ENCODE results near the gene KLHL29. TPM values are rescaled to one million over a fixed set of nuclear protein-coding genes. Genes with fewer than 3 reads are reported as not detected.
"Not testable (repeated sequence)": the region's sequence is repeated elsewhere in the genome, so short reads cannot be mapped to it uniquely, and the experiment has no call there.

Gene KLHL29
- total RNA-seq (8.7 TPM), polyA plus RNA-seq (5.7 TPM)

- DNase-seq (ENCODE audit: extremely low spot score), result no peak
- no peaks in the 10 kb centered on the region for H3K4me1 ChIP-seq (ENCODE audit: insufficient read depth)
- WGBS, result 5% methylated on average over 91 of the region's 91 CpGs
These were observed at the start of gene KLHL29 for GRCh38 chr2:23384551-23385343. Gene KLHL29, plus strand, starts transcription at chr2:23385179. Its CDS starts 177,018 bp downstream, at chr2:23562197.

GRCh38 chr2:23335550-23335949, 49.4 kb upstream of the KLHL29 start:
- 95% methylated on average over 2 of the region's 2 CpGs for WGBS
- Histone ChIP-seq H3K4me3 (ENCODE audit: low read depth, low read length) (no peak overlapping the region), H3K4me1 (ENCODE audit: insufficient read depth) (no peaks in the 10 kb centered on the region), H3K27ac (ENCODE audit: low read depth) (no peak overlapping the region), H3K36me3 (ENCODE audit: insufficient read depth) (no peaks in the 10 kb centered on the region)
- DNase-seq (ENCODE audit: extremely low spot score), result no peak

More at GRCh38 chr2:23384551-23385343, at the start of gene KLHL29:
- Histone ChIP-seq H3K36me3 (ENCODE audit: insufficient read depth) (no peaks in the 10 kb centered on the region), H3K27ac (ENCODE audit: low read depth) (no peak within 1 kb of the TSS), H3K4me3 (ENCODE audit: low read depth, low read length) (peak within 1 kb of the TSS; percentile 76)

GRCh38 chr2:23342075-23342474, 42.9 kb upstream of the KLHL29 start:
- Histone ChIP-seq H3K4me3 (ENCODE audit: low read depth, low read length) (no peak overlapping the region), H3K27ac (ENCODE audit: low read depth) (no peak overlapping the region)
- 51% methylated on average over 3 of the region's 3 CpGs for WGBS

GRCh38 chr2:23346029-23346428, 39.0 kb upstream of the KLHL29 start:
- Histone ChIP-seq H3K27ac (ENCODE audit: low read depth) (no peak overlapping the region), H3K36me3 (ENCODE audit: insufficient read depth) (no peaks in the 10 kb centered on the region), H3K4me1 (ENCODE audit: insufficient read depth) (no peaks in the 10 kb centered on the region), H3K4me3 (ENCODE audit: low read depth, low read length) (no peak overlapping the region)
- WGBS, result 96% methylated on average over 4 of the region's 4 CpGs
- DNase-seq (ENCODE audit: extremely low spot score), result no peak

More at GRCh38 chr2:23342075-23342474, 42.9 kb upstream of the KLHL29 start:
- no peaks in the 10 kb centered on the region for H3K36me3 ChIP-seq (ENCODE audit: insufficient read depth)
- no peak for DNase-seq (ENCODE audit: extremely low spot score)
- no peaks in the 10 kb centered on the region for H3K4me1 ChIP-seq (ENCODE audit: insufficient read depth)

- Histone ChIP-seq H3K27ac (ENCODE audit: low read depth) (no peak overlapping the region), H3K36me3 (ENCODE audit: insufficient read depth) (no peaks in the 10 kb centered on the region), H3K4me3 (ENCODE audit: low read depth, low read length) (no peak overlapping the region), H3K4me1 (ENCODE audit: insufficient read depth) (no peaks in the 10 kb centered on the region)
- WGBS, result 95% methylated on average over 8 of the region's 8 CpGs
- no peak for DNase-seq (ENCODE audit: extremely low spot score)
These were observed 38.2 kb upstream of the KLHL29 start for GRCh38 chr2:23346781-23347180.

- H3K27ac ChIP-seq (ENCODE audit: low read depth), result no peak overlapping the region
- 94% methylated on average over 18 of the region's 18 CpGs for WGBS
These were observed 37.4 kb upstream of the KLHL29 start for GRCh38 chr2:23347471-23348092.

GRCh38 chr2:23348093-23348481, 36.9 kb upstream of the KLHL29 start:
- WGBS, result 95% methylated on average over 9 of the region's 10 CpGs
- not testable (repeated sequence) for H3K36me3 ChIP-seq (ENCODE audit: insufficient read depth); H3K4me1 ChIP-seq (ENCODE audit: insufficient read depth)

More at GRCh38 chr2:23347471-23348092, 37.4 kb upstream of the KLHL29 start:
- H3K4me1 ChIP-seq (ENCODE audit: insufficient read depth), result no peaks in the 10 kb centered on the region
- no peak overlapping the region for H3K4me3 ChIP-seq (ENCODE audit: low read depth, low read length)
- no peaks in the 10 kb centered on the region for H3K36me3 ChIP-seq (ENCODE audit: insufficient read depth)
- no peak for DNase-seq (ENCODE audit: extremely low spot score)

GRCh38 chr2:23349508-23349907, 35.5 kb upstream of the KLHL29 start:
- no peak overlapping the region for H3K27ac ChIP-seq (ENCODE audit: low read depth)
- no peaks in the 10 kb centered on the region for H3K36me3 ChIP-seq (ENCODE audit: insufficient read depth)
- no peaks in the 10 kb centered on the region for H3K4me1 ChIP-seq (ENCODE audit: insufficient read depth)
- 96% methylated on average over 7 of the region's 7 CpGs for WGBS
- DNase-seq (ENCODE audit: extremely low spot score), result no peak
- no peak overlapping the region for H3K4me3 ChIP-seq (ENCODE audit: low read depth, low read length)

More at GRCh38 chr2:23348093-23348481, 36.9 kb upstream of the KLHL29 start:
- not testable (repeated sequence) for H3K27ac ChIP-seq (ENCODE audit: low read depth); H3K4me3 ChIP-seq (ENCODE audit: low read depth, low read length); DNase-seq (ENCODE audit: extremely low spot score)

GRCh38 chr2:23350041-23350791, 34.8 kb upstream of the KLHL29 start:
- H3K27ac ChIP-seq (ENCODE audit: low read depth), result no peak overlapping the region
- no peaks in the 10 kb centered on the region for H3K4me1 ChIP-seq (ENCODE audit: insufficient read depth)
- H3K36me3 ChIP-seq (ENCODE audit: insufficient read depth), result no peaks in the 10 kb centered on the region
- H3K4me3 ChIP-seq (ENCODE audit: low read depth, low read length), result no peak overlapping the region
- 88% methylated on average over 16 of the region's 16 CpGs for WGBS
- DNase-seq (ENCODE audit: extremely low spot score), result no peak

- no peak overlapping the region for H3K4me3 ChIP-seq (ENCODE audit: low read depth, low read length)
- DNase-seq (ENCODE audit: extremely low spot score), result no peak
- WGBS, result 84% methylated on average over 8 of the region's 8 CpGs
- no peaks in the 10 kb centered on the region for H3K4me1 ChIP-seq (ENCODE audit: insufficient read depth)
- no peak overlapping the region for H3K27ac ChIP-seq (ENCODE audit: low read depth)
- H3K36me3 ChIP-seq (ENCODE audit: insufficient read depth), result no peaks in the 10 kb centered on the region
These were observed 34.1 kb upstream of the KLHL29 start for GRCh38 chr2:23350792-23351355.

- H3K36me3 ChIP-seq (ENCODE audit: insufficient read depth), result no peaks in the 10 kb centered on the region
- no peaks in the 10 kb centered on the region for H3K4me1 ChIP-seq (ENCODE audit: insufficient read depth)
- WGBS, result 12% methylated on average over 37 of the region's 37 CpGs
- no peak overlapping the region for H3K27ac ChIP-seq (ENCODE audit: low read depth)
- H3K4me3 ChIP-seq (ENCODE audit: low read depth, low read length), result no peak overlapping the region
- peak; percentile 80 for DNase-seq (ENCODE audit: extremely low spot score)
These were observed 33.4 kb upstream of the KLHL29 start for GRCh38 chr2:23351388-23352141.

GRCh38 chr2:23354554-23354953, 30.4 kb upstream of the KLHL29 start:
- DNase-seq (ENCODE audit: extremely low spot score), result no peak
- no peaks in the 10 kb centered on the region for H3K36me3 ChIP-seq (ENCODE audit: insufficient read depth)
- 97% methylated on average over 6 of the region's 6 CpGs for WGBS
- no peaks in the 10 kb centered on the region for H3K4me1 ChIP-seq (ENCODE audit: insufficient read depth)
- no peak overlapping the region for H3K4me3 ChIP-seq (ENCODE audit: low read depth, low read length)
- H3K27ac ChIP-seq (ENCODE audit: low read depth), result no peak overlapping the region

- Histone ChIP-seq H3K27ac (ENCODE audit: low read depth) (no peak overlapping the region), H3K4me3 (ENCODE audit: low read depth, low read length) (no peak overlapping the region), H3K36me3 (ENCODE audit: insufficient read depth) (no peaks in the 10 kb centered on the region), H3K4me1 (ENCODE audit: insufficient read depth) (no peaks in the 10 kb centered on the region)
- 81% methylated on average over 4 of the region's 4 CpGs for WGBS
- DNase-seq (ENCODE audit: extremely low spot score), result no peak
These were observed 30.0 kb upstream of the KLHL29 start for GRCh38 chr2:23355001-23355400.

All from urinary bladder (tissue), 4 donors.